ENCODE results near the gene GSS. TPM values are rescaled to one million over a fixed set of nuclear protein-coding genes. Genes with fewer than 3 reads are reported as not detected.

GSS gene
- total RNA-seq, 4 donors from 2014 or later: 61.3 to 75.2 (median 64.5) TPM

GRCh38 chr20:34956041-34956458, 444 bp upstream of the GSS start:
- H3K4me1 ChIP-seq: peaks cover 5 to 48% (median 21%) of the 10 kb centered on the region in 3 donors
- H3K27me3 ChIP-seq: no peaks in the 10 kb centered on the region
- intact Hi-C loops (cut with DNase I): loop anchor here (5.0 kb wide), 1 partner anchor 84 kb away; the partner anchor contains the start of gene GGT7
- H3K27ac ChIP-seq: peak overlapping the region; percentile 85 to 98 (median 92)
- no peak for DNase-seq
- peaks cover 0 to 7% (median 0%) of the 10 kb centered on the region in 3 donors for H3K36me3 ChIP-seq
- no peaks in the 10 kb centered on the region for H3K9me3 ChIP-seq
- TF ChIP-seq CTCF (IDR thresholded peaks at IDR 0.05) (no peak), POLR2A (IDR thresholded peaks at IDR 0.05) (no peak)
- H3K4me3 ChIP-seq: peak overlapping the region; percentile 52 to 88 (median 66)
- 9 to 15% methylated on average over 4 to 6 of the region's 6 CpGs for WGBS, 2 donors

- Histone ChIP-seq H3K4me1 (peaks cover 5 to 53% (median 21%) of the 10 kb centered on the region in 3 donors), H3K4me3 (peak overlapping the region; percentile 52 to 88 (median 66)), H3K36me3 (peaks cover 0 to 18% (median 0%) of the 10 kb centered on the region in 3 donors), H3K9me3 (no peaks in the 10 kb centered on the region), H3K27me3 (no peaks in the 10 kb centered on the region), H3K27ac (peak overlapping the region; percentile 85 to 98 (median 92))
- TF ChIP-seq CTCF (IDR thresholded peaks at IDR 0.05) (no peak), POLR2A (IDR thresholded peaks at IDR 0.05) (no peak)
- no peak for DNase-seq
- intact Hi-C loops (cut with DNase I): loop anchor here (5.0 kb wide), 1 partner anchor 83 kb away; the partner anchor contains the start of gene GGT7
- WGBS, 2 donors: 6 to 9% methylated on average over 12 to 13 of the region's 13 CpGs
Measured at GRCh38 chr20:34954904-34955230, 739 bp downstream of the GSS start.

- Histone ChIP-seq H3K27me3 (no peaks in the 10 kb centered on the region), H3K9me3 (no peaks in the 10 kb centered on the region), H3K4me1 (peaks cover 5 to 53% (median 21%) of the 10 kb centered on the region in 3 donors), H3K4me3 (no peak overlapping the region), H3K27ac (peak overlapping the region in 1 of 4 donors; percentile 1), H3K36me3 (peaks cover 0 to 28% (median 0%) of the 10 kb centered on the region in 3 donors)
- intact Hi-C loops (cut with DNase I): no loop called here
- DNase-seq: no peak
- WGBS, 2 donors: 91 to 98% methylated on average over 4 to 6 of the region's 7 CpGs
- no peak for TF ChIP-seq POLR2A (IDR thresholded peaks at IDR 0.05)
- no peak for TF ChIP-seq CTCF (IDR thresholded peaks at IDR 0.05)
Measured at GRCh38 chr20:34953960-34954359, 1.6 kb downstream of the GSS start.

- intact Hi-C loops (cut with DNase I): no loop called here
- DNase-seq: no peak
- Histone ChIP-seq H3K36me3 (peaks cover 0 to 38% (median 0%) of the 10 kb centered on the region in 3 donors), H3K27me3 (no peaks in the 10 kb centered on the region), H3K9me3 (no peaks in the 10 kb centered on the region), H3K27ac (peak overlapping the region in 1 of 4 donors; percentile 35), H3K4me3 (no peak overlapping the region), H3K4me1 (peaks cover 5 to 53% (median 21%) of the 10 kb centered on the region in 3 donors)
- TF ChIP-seq CTCF (IDR thresholded peaks at IDR 0.05): no peak
- TF ChIP-seq POLR2A (IDR thresholded peaks at IDR 0.05): no peak
- WGBS, 2 donors: 50 to 71% methylated on average over 4 to 5 of the region's 5 CpGs
Measured at GRCh38 chr20:34952671-34953070, 2.9 kb downstream of the GSS start.

- no peak for DNase-seq
Measured at GRCh38 chr20:34951652-34952051, 4.0 kb downstream of the GSS start.

More at GRCh38 chr20:34951652-34952051, 4.0 kb downstream of the GSS start:
- H3K4me3 ChIP-seq: no peak overlapping the region
- WGBS, 2 donors: 71 to 81% methylated on average over 3 to 8 of the region's 8 CpGs
- no peak for TF ChIP-seq CTCF (IDR thresholded peaks at IDR 0.05)
- no peak for TF ChIP-seq POLR2A (IDR thresholded peaks at IDR 0.05)
- peaks cover 0 to 47% (median 0%) of the 10 kb centered on the region in 3 donors for H3K36me3 ChIP-seq
- peak overlapping the region; percentile 38 to 63 (median 46) for H3K27ac ChIP-seq
- no peaks in the 10 kb centered on the region for H3K27me3 ChIP-seq
- intact Hi-C loops (cut with DNase I): no loop called here
- H3K9me3 ChIP-seq: no peaks in the 10 kb centered on the region
- H3K4me1 ChIP-seq: peaks cover 5 to 51% (median 21%) of the 10 kb centered on the region in 3 donors

All from esophagus squamous epithelium (tissue), 5 donors.